Upper lobe of left lung (tissue), 6 donors: ENCODE results near the gene ADAMTS2. TPM values are rescaled to one million over a fixed set of nuclear protein-coding genes. Genes with fewer than 3 reads are reported as not detected.

Experiments
- ATAC-seq, 2 donors: fragments of 200-7000 bp; cut with Tn5 transposase; one replicate each; pipeline ENCODE4 v1.9.1; 2022; ENCODE audit warnings: mild to moderate bottlenecking in 2 of 2, moderate library complexity in 2 of 2; ENCODE audit not compliant: low FRiP score in 2 of 2
- DNase-seq, 2 donors: peaks; one replicate each; pipeline ENCODE4 v3.0.0-alpha.2; 2019 to 2020
- H3K27ac ChIP-seq, 4 donors: fragments of 200-600 bp; sonication (generic); one replicate each; pipeline ENCODE4 v1.5.1; 2016 to 2019
- H3K27me3 ChIP-seq, 4 donors: fragments of 200-600 bp; sonication (generic); one replicate each; pipeline ENCODE4 v1.5.1; 2017 to 2019
- H3K36me3 ChIP-seq, 4 donors: fragments of 200-600 bp; sonication (generic); one replicate each; pipeline ENCODE4 v1.5.1; 2016 to 2019
- H3K4me1 ChIP-seq, 4 donors: fragments of 200-600 bp; sonication (generic); one replicate each; pipeline ENCODE4 v1.5.1; 2018 to 2019
- H3K4me3 ChIP-seq, 4 donors: fragments of 200-600 bp; sonication (generic); one replicate each; pipeline ENCODE4 v1.5.1; 2017 to 2019; ENCODE audit warnings: mild to moderate bottlenecking in 2 of 4, moderate library complexity in 1 of 4
- H3K9me3 ChIP-seq, 4 donors: fragments of 200-600 bp; sonication (generic); one replicate each; pipeline ENCODE4 v1.5.1; 2018 to 2019
- EP300 ChIP-seq, 4 donors: sonication (generic); formaldehyde crosslinking; IDR thresholded peaks; one replicate each; pipeline ENCODE4 v1.5.1; 2017; ENCODE audit warnings: antibody characterized with exemption in 4 of 4, control low read depth in 2 of 4
- POLR2A ChIP-seq, 4 donors: fragments of 450-650 bp; IDR thresholded peaks; one replicate each; pipeline ENCODE4 v1.5.1; 2016 to 2017; ENCODE audit warnings: antibody characterized with exemption in 4 of 4, mild to moderate bottlenecking in 2 of 4
- POLR2AphosphoS5 ChIP-seq, 2 donors: sonication (generic); formaldehyde crosslinking; IDR thresholded peaks; one replicate each; pipeline ENCODE4 v1.5.1; 2017; ENCODE audit warnings: antibody characterized with exemption in 2 of 2
- WGBS, 2 donors: methylation state at CpG; one replicate each; pipeline ENCODE4 v1.1.5; 2017 to 2018; 5-methylcytosine and 5-hydroxymethylcytosine counted together
- total RNA-seq, 6 donors: library from RNA; depleted of rRNA in 4 of 6; stranded (reverse); fragments of >200 nt in 4 of 6; gene quantifications; one replicate each; pipeline versions ENCODE4 v1.1.0 to v1.2.1, GENCODE V29; 2016 to 2021
- TF ChIP-seq, protein P1 (sequence below), 6 experiments: fragments of 450-650 bp in 4 of 6; fragments of 200-600 bp in 2 of 6; sonication (generic) in 2 of 6; IDR thresholded peaks; one replicate each; pipeline ENCODE4 v1.5.1; 2016 to 2019; ENCODE audit warnings: antibody characterized with exemption in 6 of 6
- donor health status: DM: no; HTN: no; CAD: no; lungs with moderate emphysema.
- donor health status: DM: no; HTN: yes; CAD: no; lungs with severe emphysema.

ADAMTS2 gene
- total RNA-seq, 6 donors from 2014 or later, result 10.0 to 114 (median 25.7) TPM

DNA sequence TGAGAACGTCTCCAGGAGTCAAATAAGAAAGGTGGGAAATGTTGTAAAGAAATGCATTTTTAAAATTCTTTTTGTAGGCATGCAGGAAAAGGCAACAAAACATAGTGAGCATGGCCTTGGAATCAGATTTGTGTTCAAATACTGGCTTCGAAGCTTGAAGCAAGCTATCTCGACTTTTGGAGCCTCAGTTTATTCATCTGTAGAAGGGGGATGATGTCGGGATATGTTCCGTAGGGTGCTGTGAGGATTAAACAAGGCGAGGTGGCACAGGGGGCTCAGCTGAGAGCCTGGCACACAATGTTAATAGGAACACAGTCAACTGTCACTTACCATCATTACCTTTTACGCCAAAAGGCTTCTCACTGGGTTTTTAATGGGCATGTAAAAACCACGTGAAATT lies 4.8 kb downstream of the ADAMTS2 start:
- ATAC-seq, result no peak
- no peak for DNase-seq
- no peaks in the 10 kb centered on the region for H3K36me3 ChIP-seq
- 86 to 89% methylated on average over 8 of the region's 8 CpGs for WGBS, 2 donors
- no peak overlapping the region for H3K4me3 ChIP-seq
- H3K9me3 ChIP-seq, result no peaks in the 10 kb centered on the region
- peaks cover 6 to 23% (median 10%) of the 10 kb centered on the region in 4 donors for H3K4me1 ChIP-seq
- peaks cover 0 to 16% (median 5%) of the 10 kb centered on the region in 4 donors for H3K27me3 ChIP-seq
- H3K27ac ChIP-seq, result no peak overlapping the region
- TF ChIP-seq POLR2A (IDR thresholded peaks at IDR 0.05) (no peak), POLR2AphosphoS5 (IDR thresholded peaks at IDR 0.05) (no peak), EP300 (IDR thresholded peaks at IDR 0.05) (no peak)
- TF ChIP-seq, protein P1, sequence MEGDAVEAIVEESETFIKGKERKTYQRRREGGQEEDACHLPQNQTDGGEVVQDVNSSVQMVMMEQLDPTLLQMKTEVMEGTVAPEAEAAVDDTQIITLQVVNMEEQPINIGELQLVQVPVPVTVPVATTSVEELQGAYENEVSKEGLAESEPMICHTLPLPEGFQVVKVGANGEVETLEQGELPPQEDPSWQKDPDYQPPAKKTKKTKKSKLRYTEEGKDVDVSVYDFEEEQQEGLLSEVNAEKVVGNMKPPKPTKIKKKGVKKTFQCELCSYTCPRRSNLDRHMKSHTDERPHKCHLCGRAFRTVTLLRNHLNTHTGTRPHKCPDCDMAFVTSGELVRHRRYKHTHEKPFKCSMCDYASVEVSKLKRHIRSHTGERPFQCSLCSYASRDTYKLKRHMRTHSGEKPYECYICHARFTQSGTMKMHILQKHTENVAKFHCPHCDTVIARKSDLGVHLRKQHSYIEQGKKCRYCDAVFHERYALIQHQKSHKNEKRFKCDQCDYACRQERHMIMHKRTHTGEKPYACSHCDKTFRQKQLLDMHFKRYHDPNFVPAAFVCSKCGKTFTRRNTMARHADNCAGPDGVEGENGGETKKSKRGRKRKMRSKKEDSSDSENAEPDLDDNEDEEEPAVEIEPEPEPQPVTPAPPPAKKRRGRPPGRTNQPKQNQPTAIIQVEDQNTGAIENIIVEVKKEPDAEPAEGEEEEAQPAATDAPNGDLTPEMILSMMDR (IDR thresholded peaks at IDR 0.05), result no peak

DNA sequence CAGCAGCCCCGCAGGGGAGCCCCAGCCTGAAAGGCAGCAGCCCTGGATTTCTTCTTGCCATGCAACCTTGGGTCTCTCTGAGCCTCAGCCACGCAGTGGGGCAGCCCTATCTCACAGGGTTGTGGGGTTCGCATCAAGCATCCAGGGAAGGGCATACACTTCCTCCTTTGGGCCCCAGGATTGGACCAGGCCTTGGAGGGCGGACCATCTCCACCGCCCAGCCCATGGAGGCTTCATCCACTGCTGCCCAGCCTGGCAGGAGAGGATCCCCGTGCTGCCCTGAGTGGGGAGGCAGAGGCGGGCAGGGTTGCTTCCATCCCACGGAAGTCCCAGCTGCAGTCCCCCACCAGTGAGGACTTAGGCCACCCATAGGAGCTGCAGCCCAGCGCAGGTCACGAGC lies 5.3 kb downstream of the ADAMTS2 start:
- ATAC-seq (no peak), DNase-seq (peak in 1 of 2 donors; percentile 35)
- TF ChIP-seq, protein P1 (IDR thresholded peaks at IDR 0.05), result no peak
- TF ChIP-seq EP300 (IDR thresholded peaks at IDR 0.05) (no peak), POLR2AphosphoS5 (IDR thresholded peaks at IDR 0.05) (no peak), POLR2A (IDR thresholded peaks at IDR 0.05) (no peak)
- H3K9me3 ChIP-seq, result no peaks in the 10 kb centered on the region
- WGBS, 2 donors, result 81 to 90% methylated on average over 5 to 10 of the region's 10 CpGs
- H3K4me3 ChIP-seq, result no peak overlapping the region
- H3K4me1 ChIP-seq, result peaks cover 3 to 18% (median 10%) of the 10 kb centered on the region in 4 donors
- no peaks in the 10 kb centered on the region for H3K36me3 ChIP-seq
- no peak overlapping the region for H3K27ac ChIP-seq
- peaks cover 0 to 11% (median 5%) of the 10 kb centered on the region in 4 donors for H3K27me3 ChIP-seq

DNA sequence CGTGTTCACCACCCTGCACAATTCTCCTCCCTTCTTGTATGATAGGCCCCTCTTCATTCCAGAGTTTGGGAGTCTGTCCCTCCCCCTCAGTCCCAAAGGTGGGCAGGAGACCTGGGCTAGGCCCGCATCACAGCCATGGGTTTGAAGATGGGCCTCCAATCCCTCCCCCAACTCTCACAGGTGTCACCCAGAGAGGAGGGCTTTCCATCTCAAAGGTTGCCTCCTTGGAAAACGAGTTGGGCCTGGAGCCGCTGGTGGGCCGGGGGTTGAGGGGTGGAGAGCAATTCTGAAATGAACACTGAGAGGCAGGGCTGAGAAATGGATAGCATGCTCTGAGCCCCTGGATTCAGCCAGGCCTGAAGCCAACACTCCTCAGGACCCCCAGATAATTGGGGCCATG lies 6.2 kb downstream of the ADAMTS2 start:
- H3K4me3 ChIP-seq, result no peak overlapping the region
- TF ChIP-seq EP300 (IDR thresholded peaks at IDR 0.05) (no peak), POLR2AphosphoS5 (IDR thresholded peaks at IDR 0.05) (no peak), POLR2A (IDR thresholded peaks at IDR 0.05) (no peak)
- TF ChIP-seq, protein P1 (IDR thresholded peaks at IDR 0.05), result no peak
- H3K36me3 ChIP-seq, result no peaks in the 10 kb centered on the region
- H3K9me3 ChIP-seq, result no peaks in the 10 kb centered on the region
- peaks cover 0 to 3% (median 1%) of the 10 kb centered on the region in 4 donors for H3K27me3 ChIP-seq
- ATAC-seq, result no peak
- no peak overlapping the region for H3K27ac ChIP-seq
- peaks cover 0 to 9% (median 3%) of the 10 kb centered on the region in 4 donors for H3K4me1 ChIP-seq
- 47 to 82% methylated on average over 2 to 5 of the region's 5 CpGs for WGBS, 2 donors
- DNase-seq, result no peak

DNA sequence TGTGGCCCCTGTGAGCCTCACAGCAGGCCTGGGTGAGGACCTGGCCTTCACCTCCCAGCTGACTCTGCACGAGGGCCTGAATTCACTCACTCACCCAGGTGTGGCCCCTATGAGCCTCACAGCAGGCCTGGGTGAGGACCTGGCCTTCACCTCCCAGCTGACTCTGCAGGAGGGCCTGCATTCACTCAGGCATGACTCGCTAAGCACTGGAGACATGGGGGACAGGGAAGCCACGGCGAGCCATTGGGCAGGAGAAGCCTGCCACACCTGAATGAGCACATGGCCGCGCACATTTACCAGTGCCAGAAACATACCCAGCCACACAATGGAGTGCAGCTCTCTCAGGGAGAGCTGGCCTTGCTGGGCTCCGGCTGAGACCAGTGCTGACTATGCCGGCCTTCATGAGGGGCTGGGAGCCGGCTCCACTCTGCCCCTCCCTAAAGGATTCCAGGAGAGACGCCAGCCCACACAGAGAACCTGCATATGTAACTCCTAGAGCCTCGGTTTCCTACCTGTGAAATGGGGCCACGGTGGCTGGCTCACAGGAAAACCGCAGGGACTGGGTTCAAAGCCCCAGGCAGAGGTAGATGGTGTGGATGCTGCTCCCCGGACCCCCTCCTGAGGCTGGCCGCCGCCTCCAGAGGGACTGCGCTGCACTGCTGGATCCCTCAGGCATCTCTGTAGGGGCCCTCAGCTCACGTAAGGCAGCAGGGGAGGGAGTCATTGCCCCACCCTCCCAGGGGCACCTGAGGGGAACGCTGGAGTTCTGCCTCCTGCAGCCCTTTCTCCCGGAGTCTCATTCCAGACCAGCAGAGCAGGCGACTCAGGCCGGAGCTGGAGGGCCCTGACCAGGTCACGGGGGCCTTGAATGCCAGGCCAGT lies 7.2 kb downstream of the ADAMTS2 start:
- 81 to 86% methylated on average over 12 to 18 of the region's 23 CpGs for WGBS, 2 donors
- TF ChIP-seq, protein P1 (IDR thresholded peaks at IDR 0.05), result no peak
- TF ChIP-seq POLR2A (IDR thresholded peaks at IDR 0.05) (no peak), EP300 (IDR thresholded peaks at IDR 0.05) (no peak), POLR2AphosphoS5 (IDR thresholded peaks at IDR 0.05) (no peak)
- H3K4me1 ChIP-seq, result peaks cover 0 to 2% (median 0%) of the 10 kb centered on the region in 4 donors
- H3K4me3 ChIP-seq, result no peak overlapping the region
- no peak overlapping the region for H3K27ac ChIP-seq
- H3K9me3 ChIP-seq, result no peaks in the 10 kb centered on the region
- H3K27me3 ChIP-seq, result no peaks in the 10 kb centered on the region
- ATAC-seq (no peak), DNase-seq (peak in 1 of 2 donors; percentile 61)
- H3K36me3 ChIP-seq, result no peaks in the 10 kb centered on the region
